SU-DHL-6 (cell line): ENCODE results near the gene HOXC6.

Source experiments
- H2AFZ ChIP-seq: fragments of 200-600 bp; sonication (generic); 2 replicates; pipeline ENCODE4 v1.6.1; 2014; ENCODE audit warnings: low read depth, mild to moderate bottlenecking, moderate library complexity, mixed read lengths, antibody characterized with exemption, low read length; ENCODE audit not compliant: severe bottlenecking
- H3F3A ChIP-seq: fragments of 200-600 bp; shearing (Covaris generic); 2 replicates; pipeline ENCODE4 v1.6.0; 2016; ENCODE audit warnings: antibody characterized with exemption, mild to moderate bottlenecking; ENCODE audit not compliant: insufficient read depth
- H3K27ac ChIP-seq: fragments of 200-600 bp; sonication (generic); 2 replicates; pipeline ENCODE4 v1.5.1; 2016; ENCODE audit warnings: low read depth, mild to moderate bottlenecking, low read length, moderate library complexity, mixed read lengths
- H3K27me3 ChIP-seq: fragments of 200-600 bp; sonication (generic), shearing (Covaris generic); 2 replicates; pipeline ENCODE4 v1.6.0; 2014; ENCODE audit warnings: mild to moderate bottlenecking, low read length
- H3K36me3 ChIP-seq: fragments of 200-600 bp; sonication (generic); 2 replicates; pipeline ENCODE4 v1.6.1; 2014; ENCODE audit warnings: mild to moderate bottlenecking, low read length, mixed read lengths
- H3K4me2 ChIP-seq: fragments of 300-600, 200-600 bp; shearing (Covaris generic), sonication (generic); 2 replicates; pipeline ENCODE4 v1.6.0; 2014; ENCODE audit warnings: low read length, low read depth, mild to moderate bottlenecking; ENCODE audit not compliant: poor library complexity, severe bottlenecking
- H3K4me3 ChIP-seq: fragments of 200-600 bp; sonication (generic); 2 replicates; pipeline ENCODE4 v1.5.1; 2014; ENCODE audit warnings: antibody characterized with exemption, low read length, mild to moderate bottlenecking, mixed read lengths; ENCODE audit not compliant: insufficient read depth, poor library complexity, severe bottlenecking
- H3K79me2 ChIP-seq: fragments of 200-600 bp; sonication (generic); 2 replicates; pipeline ENCODE4 v1.6.1; 2014; ENCODE audit warnings: mild to moderate bottlenecking, low read length, moderate library complexity; ENCODE audit not compliant: insufficient read depth
- H3K9ac ChIP-seq: fragments of 200-600 bp; sonication (generic); 2 replicates; pipeline ENCODE4 v1.7.0; 2014; ENCODE audit warnings: mild to moderate bottlenecking, low read length
- H3K9me2 ChIP-seq: fragments of 200-600 bp; sonication (generic); replicated peaks from 2 replicates; pipeline ENCODE4 v1.6.1; 2014; ENCODE audit warnings: low read length; ENCODE audit not compliant: insufficient read depth
- H3K9me3 ChIP-seq: fragments of 200-600 bp; sonication (generic); 2 replicates; pipeline ENCODE4 v1.6.1; 2014; ENCODE audit warnings: low read length, mixed read lengths; ENCODE audit not compliant: insufficient read depth
- H4K20me1 ChIP-seq: fragments of 200-600 bp; sonication (generic); 2 replicates; pipeline ENCODE4 v1.6.1; 2014; ENCODE audit warnings: low read depth, mild to moderate bottlenecking, antibody characterized with exemption, low read length, moderate library complexity, mixed read lengths
- CTCF ChIP-seq: fragments of 200-600 bp; sonication (generic); IDR thresholded peaks from one replicate; pipeline ENCODE4 v1.5.1; 2017; ENCODE audit warnings: antibody characterized with exemption, mild to moderate bottlenecking, low read length, moderate library complexity; ENCODE audit not compliant: insufficient read depth, poor library complexity, severe bottlenecking
- EZH2phosphoT487 ChIP-seq: fragments of 200-600 bp; sonication (generic), shearing (Covaris generic); conservative IDR thresholded peaks from 2 replicates; pipeline ENCODE4 v1.6.1; 2018; ENCODE audit warnings: mild to moderate bottlenecking, antibody characterized with exemption, low read length, moderate library complexity, mixed read lengths

HOXC6 gene

GRCh38 chr12:53986686-53987483 is 41.4 kb upstream of the HOXC6 start:
- Histone ChIP-seq H3K27me3 (no peaks in the 10 kb centered on the region), H4K20me1 (no peaks in the 10 kb centered on the region), H2AFZ (no peak overlapping the region), H3F3A (no peaks in the 10 kb centered on the region), H3K4me2 (no peak overlapping the region), H3K79me2 (no peaks in the 10 kb centered on the region), H3K36me3 (no peaks in the 10 kb centered on the region), H3K4me3 (no peak overlapping the region), H3K9me2 (no peaks in the 10 kb centered on the region), H3K9me3 (no peaks in the 10 kb centered on the region), H3K27ac (no peak overlapping the region), H3K9ac (no peak overlapping the region)
- TF ChIP-seq CTCF (no peak), EZH2phosphoT487 (no peak)

GRCh38 chr12:53987787-53988230 is 40.4 kb upstream of the HOXC6 start:
- Histone ChIP-seq H3K79me2 (no peaks in the 10 kb centered on the region), H3K9me3 (no peaks in the 10 kb centered on the region), H3F3A (no peaks in the 10 kb centered on the region), H3K9me2 (no peaks in the 10 kb centered on the region), H4K20me1 (no peaks in the 10 kb centered on the region), H3K36me3 (no peaks in the 10 kb centered on the region), H3K27ac (no peak overlapping the region), H3K4me3 (no peak overlapping the region), H2AFZ (no peak overlapping the region), H3K4me2 (no peak overlapping the region), H3K27me3 (no peaks in the 10 kb centered on the region), H3K9ac (no peak overlapping the region)
- TF ChIP-seq CTCF: no peak
- no peak for TF ChIP-seq EZH2phosphoT487

DNA sequence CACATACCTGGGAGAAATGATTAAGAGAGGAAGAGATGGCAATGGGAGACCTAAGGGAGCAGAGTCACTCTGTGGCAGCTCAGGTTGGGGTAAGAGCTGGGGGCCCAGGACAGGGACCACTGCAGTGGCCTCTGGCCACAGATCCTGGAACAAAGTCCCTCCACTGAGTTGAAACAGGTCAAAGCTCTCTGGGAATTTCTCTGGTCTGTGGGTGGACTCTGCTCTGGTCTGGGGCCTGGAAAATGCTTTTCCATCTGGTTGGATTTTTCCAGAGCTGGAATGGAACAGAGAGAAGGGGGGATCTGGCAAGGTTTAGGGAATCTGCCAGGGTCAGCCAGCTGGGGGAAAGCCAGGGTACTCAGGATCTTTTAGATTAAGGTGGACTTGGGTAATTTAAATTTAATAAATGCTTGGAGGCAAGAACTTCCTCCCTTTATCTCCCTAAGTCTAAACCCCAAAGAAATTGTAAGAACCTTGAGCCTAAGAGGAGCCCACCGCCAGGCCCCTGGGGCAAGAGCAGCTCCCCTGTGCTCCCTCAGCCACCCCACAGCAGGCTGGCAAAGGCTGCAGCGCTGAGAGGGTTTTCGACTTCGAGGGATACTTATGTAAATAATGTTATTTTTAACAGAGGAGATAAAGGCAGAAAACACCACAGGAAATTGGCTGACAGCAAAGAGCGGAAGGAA is 39.6 kb upstream of the HOXC6 start:
- peak overlapping the region; percentile 23 for H3K4me2 ChIP-seq
- H3K9me2 ChIP-seq: no peaks in the 10 kb centered on the region
- no peak overlapping the region for H2AFZ ChIP-seq
- H3K79me2 ChIP-seq: no peaks in the 10 kb centered on the region
- H3K27me3 ChIP-seq: no peaks in the 10 kb centered on the region
- no peaks in the 10 kb centered on the region for H3K9me3 ChIP-seq
- H3K36me3 ChIP-seq: no peaks in the 10 kb centered on the region
- no peaks in the 10 kb centered on the region for H4K20me1 ChIP-seq
- no peaks in the 10 kb centered on the region for H3F3A ChIP-seq
- no peak overlapping the region for H3K9ac ChIP-seq
- H3K27ac ChIP-seq: no peak overlapping the region
- no peak overlapping the region for H3K4me3 ChIP-seq
- TF ChIP-seq EZH2phosphoT487: no peak
- TF ChIP-seq CTCF: no peak
